HG03457 (cell line): ENCODE measurements around the gene SORBS1.
A peak's percentile ranks its signal among the peaks of the same experiment; 100 is the strongest.

Source experiments
- ATAC-seq: cut with Tn5 transposase; IDR thresholded peaks from one replicate; pipeline ENCODE4 v1.9.1; 2021; ENCODE audit warnings: moderate number of reproducible peaks; ENCODE audit not compliant: unreplicated experiment

Gene SORBS1

GRCh38 chr10:95442341-95442740 lies 118.8 kb downstream of the SORBS1 start:
- no peak for ATAC-seq

- ATAC-seq: no peak
Observed at GRCh38 chr10:95441547-95441923, 119.6 kb downstream of the SORBS1 start.

- peak; percentile 84 for ATAC-seq
Observed at GRCh38 chr10:95440756-95441546, 120.2 kb downstream of the SORBS1 start.

DNA sequence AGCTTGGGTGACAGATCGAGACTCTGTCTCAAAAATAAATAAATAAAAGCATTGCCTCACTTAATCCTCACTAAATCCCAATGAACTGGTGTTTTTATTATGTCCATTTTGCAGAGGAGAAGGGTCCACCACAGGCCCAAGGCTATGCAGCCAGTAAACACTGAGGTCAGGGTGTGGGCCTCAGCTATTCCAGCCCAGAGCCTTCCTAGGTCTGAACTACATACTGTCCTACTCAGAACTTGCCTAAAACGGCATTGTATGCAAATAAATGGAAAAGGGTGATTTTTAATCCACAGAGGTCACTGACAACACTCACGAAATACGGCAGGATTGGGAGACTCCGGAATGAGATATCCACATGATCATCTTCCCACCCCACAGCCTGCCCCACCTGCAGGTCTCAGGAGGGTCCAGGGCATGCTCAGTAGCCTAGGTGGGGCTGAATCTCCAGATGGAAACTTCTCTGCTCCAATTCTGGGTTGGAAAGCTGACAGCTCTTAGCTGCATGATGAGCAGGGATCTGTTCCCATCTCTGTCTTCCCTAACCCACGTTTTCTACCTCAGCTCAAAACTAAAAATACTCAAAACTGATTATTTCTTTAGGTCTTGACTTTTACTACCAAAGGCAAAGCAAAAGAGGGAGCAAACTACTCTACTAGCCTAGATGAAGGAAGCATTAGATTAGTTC lies 121.0 kb downstream of the SORBS1 start:
- ATAC-seq: no peak

DNA sequence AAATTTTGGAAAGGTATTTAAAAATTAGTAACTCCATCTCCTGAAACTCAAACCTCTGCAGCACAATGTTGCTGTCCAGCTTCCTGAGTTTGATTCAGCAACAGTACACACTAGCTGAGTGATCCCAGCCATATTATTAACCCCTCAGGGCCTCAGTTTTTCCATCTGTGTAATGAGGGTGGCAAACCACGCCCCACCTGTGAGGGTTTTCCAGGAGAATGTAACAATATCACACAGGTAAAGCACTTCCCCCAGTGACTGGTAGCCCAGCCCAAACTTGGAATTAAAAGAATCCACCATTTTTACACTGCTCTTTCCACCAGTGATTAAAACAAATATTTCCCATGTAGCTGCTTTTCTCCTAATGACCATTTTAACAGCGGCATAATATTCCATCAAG lies 122.4 kb downstream of the SORBS1 start:
- ATAC-seq: no peak

DNA sequence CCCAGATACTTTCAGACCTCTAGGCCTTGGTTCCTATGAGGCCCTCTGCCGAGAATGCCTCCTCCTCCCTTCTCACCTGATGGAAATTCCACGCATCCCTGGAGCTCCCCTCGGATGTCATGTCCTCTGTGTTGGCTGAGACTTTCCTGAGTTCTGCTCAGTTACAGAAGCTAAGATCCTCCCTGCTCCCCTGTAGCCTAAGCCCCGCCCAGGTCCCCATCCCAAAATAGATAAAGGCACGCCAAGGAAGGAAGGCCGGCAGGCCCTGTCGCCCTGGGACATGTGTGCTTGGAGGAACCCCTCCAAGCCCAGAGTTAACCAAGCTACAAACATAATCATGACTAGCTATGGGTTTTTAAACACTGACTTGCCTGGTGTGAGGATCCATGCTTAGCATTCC lies 123.5 kb downstream of the SORBS1 start:
- ATAC-seq: no peak

DNA sequence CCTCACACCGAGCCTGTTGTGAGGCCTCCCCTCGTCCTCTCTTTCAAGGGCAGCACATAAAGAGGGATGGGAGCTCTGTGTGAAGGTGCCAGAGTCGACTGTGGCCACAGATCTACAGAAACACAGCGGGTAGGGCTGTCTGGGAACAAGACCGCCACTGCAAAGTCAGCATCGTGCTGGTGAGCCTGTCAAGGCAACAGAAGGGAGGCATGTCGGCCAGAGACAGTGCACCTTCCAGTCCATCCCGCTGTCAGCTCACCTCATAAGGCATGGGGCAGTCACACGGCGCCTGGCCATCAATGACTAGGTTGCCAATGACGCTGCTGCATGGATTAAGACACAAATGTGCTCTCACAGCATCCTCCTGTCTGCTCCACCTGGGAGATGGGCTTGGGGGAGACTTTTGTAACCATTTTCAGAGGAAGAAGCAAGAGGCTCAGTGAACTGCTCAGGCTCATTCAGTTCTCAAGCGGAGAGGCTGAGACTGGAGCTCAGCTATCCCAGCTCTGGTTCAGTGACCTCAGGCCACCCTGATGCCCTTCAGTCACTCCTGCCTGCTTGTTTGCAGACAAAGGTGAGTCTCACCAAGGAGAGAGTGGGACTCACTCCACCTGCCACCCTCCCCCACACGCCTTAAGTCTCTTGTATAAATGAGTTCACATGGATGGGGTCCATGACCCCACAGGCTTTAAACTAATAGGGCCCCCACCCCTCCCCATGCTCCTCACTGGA lies 125.5 kb downstream of the SORBS1 start:
- ATAC-seq: no peak

- no peak for ATAC-seq
Observed at GRCh38 chr10:95434583-95434982, 126.6 kb downstream of the SORBS1 start.

GRCh38 chr10:95431900-95432342 lies 129.2 kb downstream of the SORBS1 start:
- ATAC-seq: no peak

GRCh38 chr10:95430231-95430951 lies 130.8 kb downstream of the SORBS1 start:
- peak; percentile 70 for ATAC-seq

- no peak for ATAC-seq
Observed at GRCh38 chr10:95429639-95430038, 131.5 kb downstream of the SORBS1 start.

DNA sequence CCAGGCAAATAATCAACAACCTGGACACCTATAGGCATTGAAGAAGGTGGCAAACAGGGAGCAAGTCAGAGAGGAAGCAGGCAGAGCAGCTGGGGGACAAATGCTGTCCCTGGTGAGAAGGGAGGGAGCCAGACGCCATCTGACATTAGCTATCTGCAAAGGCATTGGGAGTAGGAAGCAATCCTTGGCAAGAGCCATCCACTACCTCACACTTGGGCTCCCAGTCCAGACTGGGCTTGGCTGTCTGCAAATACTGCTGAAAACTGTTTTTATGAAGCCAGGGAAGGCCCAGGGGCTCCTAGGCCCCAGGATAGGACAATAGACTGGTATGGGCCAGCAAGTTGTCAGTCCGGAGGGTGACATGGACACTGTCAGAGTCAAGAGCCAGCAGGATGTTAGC lies 132.5 kb downstream of the SORBS1 start:
- ATAC-seq: no peak

- ATAC-seq: no peak
Observed at GRCh38 chr10:95426482-95426881, 134.7 kb downstream of the SORBS1 start.

DNA sequence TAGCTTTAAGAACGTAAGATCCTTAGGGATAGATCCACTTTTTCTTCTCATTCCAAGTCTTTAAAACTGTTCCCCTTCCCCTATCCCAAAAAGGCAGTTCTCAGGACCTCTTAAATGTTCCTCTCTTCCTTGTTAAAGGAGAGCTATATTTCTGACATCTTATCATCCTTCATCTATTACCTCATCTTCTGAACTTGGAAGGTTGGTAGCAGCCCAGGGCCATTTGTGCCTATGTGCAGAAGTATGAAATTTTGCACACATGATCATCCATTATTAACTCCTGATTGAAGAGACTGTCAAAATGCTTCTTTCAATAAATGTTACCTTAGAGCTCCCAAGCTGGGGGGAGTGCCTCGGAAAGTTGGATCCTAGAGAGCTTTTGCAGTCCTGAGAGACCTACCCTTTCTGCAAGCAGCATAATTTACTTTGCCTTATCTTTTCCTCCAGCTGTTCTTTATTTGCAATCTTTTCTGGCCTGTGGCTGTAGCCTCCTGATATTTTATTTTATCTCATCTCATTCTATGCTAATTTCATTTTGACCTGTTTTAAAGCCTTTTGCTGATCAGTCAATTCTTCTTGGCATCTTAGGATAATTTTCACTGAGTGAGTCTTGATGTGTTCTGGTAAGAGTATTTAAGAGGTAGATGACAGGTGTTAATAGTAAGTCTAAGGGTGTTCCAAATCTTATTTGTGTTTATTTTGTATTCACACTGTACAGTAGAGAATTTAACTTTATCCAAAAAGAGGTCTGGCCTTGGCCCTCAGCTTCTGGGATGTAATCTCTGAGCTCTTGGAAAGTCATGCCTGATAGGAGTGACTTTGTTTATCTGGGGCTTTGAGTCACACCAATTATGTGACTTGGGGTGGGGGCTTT lies 135.3 kb downstream of the SORBS1 start:
- ATAC-seq: no peak

DNA sequence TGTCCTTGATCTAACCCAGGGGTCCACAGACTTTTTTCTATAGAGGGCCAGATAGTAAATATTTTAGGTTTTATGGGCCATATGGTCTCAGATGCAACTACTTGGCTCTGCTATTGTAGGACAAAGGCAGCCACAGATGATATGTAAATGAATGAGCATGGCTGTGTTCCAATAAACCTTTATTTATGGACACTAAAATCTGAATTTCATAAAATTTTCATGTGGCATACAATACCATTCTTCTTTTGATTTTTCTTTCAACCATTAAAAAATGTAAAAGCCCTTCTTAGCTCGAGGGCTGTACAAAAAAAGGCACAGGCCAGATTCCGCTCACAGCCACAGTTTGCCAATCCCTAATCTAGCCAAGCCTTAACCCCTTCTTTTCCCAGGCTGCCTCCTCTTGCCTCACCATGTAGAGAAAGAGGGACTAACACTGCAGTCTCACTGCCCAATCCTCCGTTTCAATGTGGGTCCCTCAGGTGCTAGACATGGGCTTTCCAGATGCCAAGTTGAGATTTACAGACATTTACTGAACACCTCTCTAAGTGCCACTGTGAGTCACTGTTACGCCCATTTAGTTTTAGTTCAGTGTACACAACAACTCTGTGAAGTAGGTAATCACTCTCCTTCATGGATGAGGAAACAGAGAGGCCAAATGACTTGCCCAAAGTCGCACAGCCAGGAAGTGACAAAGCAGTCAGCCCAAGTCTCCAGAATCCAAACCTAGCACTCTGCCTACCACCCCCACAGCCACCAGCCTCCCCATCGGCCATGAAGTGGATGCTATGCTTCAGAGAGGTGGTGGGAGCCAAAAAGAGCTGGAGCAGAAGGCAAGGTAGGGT lies 137.8 kb downstream of the SORBS1 start:
- ATAC-seq: no peak

DNA sequence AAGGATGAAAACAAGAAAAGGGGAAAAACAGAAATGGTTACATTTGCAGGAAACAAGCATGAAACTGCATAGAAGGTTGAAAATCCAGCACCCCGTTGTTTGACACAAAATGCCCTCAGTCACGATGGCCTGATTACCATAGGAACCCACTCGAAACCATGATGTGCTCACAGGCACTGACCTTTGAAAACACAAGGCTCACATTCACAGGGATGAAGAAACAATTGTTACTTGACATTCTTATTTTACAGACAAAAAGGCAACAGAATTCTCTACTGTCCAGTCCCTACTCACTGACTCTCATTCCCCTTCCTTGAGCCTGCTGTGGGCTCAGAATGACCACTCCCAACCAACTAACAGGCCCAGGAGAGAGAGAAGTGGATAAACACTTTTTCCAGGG lies 138.9 kb downstream of the SORBS1 start:
- ATAC-seq: no peak

- ATAC-seq: no peak
Observed at GRCh38 chr10:95421782-95422181, 139.4 kb downstream of the SORBS1 start.

DNA sequence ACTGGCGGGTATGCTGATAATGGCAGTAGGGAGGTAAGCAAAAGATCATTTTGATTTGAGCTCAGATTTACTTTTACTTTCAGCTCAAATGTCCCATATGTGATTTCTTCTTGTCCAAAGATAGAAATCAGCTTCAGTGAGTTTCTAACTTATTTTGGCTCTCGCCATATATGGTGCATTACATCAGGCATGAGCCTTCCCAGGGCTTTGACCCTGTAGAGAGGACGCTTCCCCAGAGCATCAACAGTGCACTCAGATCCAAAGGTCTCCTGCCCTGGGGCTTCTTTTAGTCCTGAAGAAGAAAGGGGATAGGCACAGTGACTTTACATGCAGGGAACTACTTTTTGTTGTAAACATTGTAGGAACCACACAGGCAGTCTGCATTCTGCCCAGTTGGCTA lies 141.8 kb downstream of the SORBS1 start:
- no peak for ATAC-seq

DNA sequence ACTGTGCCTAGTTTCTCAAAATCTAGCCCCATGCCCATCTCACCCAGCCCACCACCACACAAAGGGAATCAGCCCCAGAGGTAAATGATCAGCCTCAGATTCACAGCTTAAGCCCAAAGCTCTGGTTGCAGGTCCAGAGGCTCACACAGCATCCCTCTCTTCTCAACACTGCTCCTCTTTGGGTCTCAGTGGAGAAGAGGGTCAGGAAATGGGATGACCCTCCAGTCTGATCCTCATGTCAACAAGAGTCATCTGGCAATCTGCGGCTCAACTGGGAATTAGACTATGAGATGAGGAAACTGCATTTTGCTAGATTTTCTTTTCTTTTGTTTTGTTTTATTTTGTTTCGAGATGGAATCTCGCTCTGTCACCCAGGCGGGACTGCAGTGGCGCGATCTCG lies 144.2 kb downstream of the SORBS1 start:
- no peak for ATAC-seq
